Spleen (tissue), 7 donors: ENCODE measurements around the gene MTG2.

Experiments used
- POLR2A ChIP-seq, 3 donors: fragments of 450-650 bp; IDR thresholded peaks; one replicate each; pipeline ENCODE4 v1.5.1; 2017; ENCODE audit warnings: antibody characterized with exemption in 3 of 3, mild to moderate bottlenecking in 1 of 3
- POLR2AphosphoS5 ChIP-seq, 3 donors: sonication (generic); formaldehyde crosslinking; IDR thresholded peaks; one replicate each; pipeline ENCODE4 v1.5.1; 2017; ENCODE audit warnings: antibody characterized with exemption in 3 of 3
- TF ChIP-seq, protein P1 (sequence below), 11 experiments: fragments of 200-600 bp in 7 of 11; fragments of 450-650 bp in 4 of 11; sonication (generic) in 4 of 11; IDR thresholded peaks in 8 of 11; conservative IDR thresholded peaks in 3 of 11; 1 replicate in 7 of 11; 2 replicates in 4 of 11; pipeline versions ENCODE4 v1.4.0 to v1.8.0; 2016 to 2021; ENCODE audit warnings: antibody characterized with exemption in 11 of 11, inconsistent platforms in 4 of 11, mild to moderate bottlenecking in 1 of 11
- donor health status: DM: no; HTN: no; CAD: no; lungs with moderate emphysema.
- donor health status: DM: no; HTN: no; CAD: no.
- donor health status: DM: no; HTN: no; CAD: no.

DNA sequence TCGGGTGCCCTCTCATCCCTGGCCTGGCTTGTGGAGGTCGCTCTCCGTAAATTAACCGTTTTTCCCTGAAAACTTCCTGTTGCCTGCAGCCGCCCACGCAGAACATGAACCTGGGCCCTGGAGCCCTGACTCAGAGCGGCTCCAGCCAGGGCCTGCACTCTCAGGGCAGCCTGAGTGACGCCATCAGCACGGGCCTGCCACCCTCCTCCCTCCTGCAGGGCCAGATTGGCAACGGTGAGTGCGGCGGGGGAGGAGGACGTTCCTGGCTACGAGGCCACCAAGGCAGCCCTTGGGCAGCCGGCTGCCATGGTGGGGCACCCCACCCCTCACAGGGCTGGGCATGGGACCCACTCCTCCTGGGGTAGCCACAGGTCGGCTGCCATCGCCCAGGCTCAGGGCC, 21.5 kb upstream of the MTG2 start:
- no peak for TF ChIP-seq POLR2AphosphoS5 (IDR thresholded peaks at IDR 0.05)
- TF ChIP-seq POLR2A (IDR thresholded peaks at IDR 0.05), result no peak
- TF ChIP-seq, protein P1, sequence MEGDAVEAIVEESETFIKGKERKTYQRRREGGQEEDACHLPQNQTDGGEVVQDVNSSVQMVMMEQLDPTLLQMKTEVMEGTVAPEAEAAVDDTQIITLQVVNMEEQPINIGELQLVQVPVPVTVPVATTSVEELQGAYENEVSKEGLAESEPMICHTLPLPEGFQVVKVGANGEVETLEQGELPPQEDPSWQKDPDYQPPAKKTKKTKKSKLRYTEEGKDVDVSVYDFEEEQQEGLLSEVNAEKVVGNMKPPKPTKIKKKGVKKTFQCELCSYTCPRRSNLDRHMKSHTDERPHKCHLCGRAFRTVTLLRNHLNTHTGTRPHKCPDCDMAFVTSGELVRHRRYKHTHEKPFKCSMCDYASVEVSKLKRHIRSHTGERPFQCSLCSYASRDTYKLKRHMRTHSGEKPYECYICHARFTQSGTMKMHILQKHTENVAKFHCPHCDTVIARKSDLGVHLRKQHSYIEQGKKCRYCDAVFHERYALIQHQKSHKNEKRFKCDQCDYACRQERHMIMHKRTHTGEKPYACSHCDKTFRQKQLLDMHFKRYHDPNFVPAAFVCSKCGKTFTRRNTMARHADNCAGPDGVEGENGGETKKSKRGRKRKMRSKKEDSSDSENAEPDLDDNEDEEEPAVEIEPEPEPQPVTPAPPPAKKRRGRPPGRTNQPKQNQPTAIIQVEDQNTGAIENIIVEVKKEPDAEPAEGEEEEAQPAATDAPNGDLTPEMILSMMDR (IDR thresholded peaks at IDR 0.05 in 8 of 11, conservative IDR thresholded peaks at IDR 0.05 in 3 of 11), result no peak
